Fibroblast of upper back skin (primary cell): ENCODE results near the gene C14orf180.

Experiments
- DNase-seq: peaks from one replicate; pipeline ENCODE4 v3.0.0-alpha.2; 2013

Gene C14orf180

GRCh38 chr14:104579507-104579906 is at the start of gene C14orf180:
C14orf180 (plus strand) TSS chr14:104579764; CDS start chr14:104586431, 6,667 bp downstream.
- no peak for DNase-seq

- no peak for DNase-seq
Observed at GRCh38 chr14:104530646-104531045, 48.9 kb upstream of the C14orf180 start.

GRCh38 chr14:104531421-104532190 is 48.0 kb upstream of the C14orf180 start:
- DNase-seq, result no peak

- no peak for DNase-seq
Observed at GRCh38 chr14:104532191-104532555, 47.4 kb upstream of the C14orf180 start.

GRCh38 chr14:104534036-104534435 is 45.5 kb upstream of the C14orf180 start:
- no peak for DNase-seq

DNA sequence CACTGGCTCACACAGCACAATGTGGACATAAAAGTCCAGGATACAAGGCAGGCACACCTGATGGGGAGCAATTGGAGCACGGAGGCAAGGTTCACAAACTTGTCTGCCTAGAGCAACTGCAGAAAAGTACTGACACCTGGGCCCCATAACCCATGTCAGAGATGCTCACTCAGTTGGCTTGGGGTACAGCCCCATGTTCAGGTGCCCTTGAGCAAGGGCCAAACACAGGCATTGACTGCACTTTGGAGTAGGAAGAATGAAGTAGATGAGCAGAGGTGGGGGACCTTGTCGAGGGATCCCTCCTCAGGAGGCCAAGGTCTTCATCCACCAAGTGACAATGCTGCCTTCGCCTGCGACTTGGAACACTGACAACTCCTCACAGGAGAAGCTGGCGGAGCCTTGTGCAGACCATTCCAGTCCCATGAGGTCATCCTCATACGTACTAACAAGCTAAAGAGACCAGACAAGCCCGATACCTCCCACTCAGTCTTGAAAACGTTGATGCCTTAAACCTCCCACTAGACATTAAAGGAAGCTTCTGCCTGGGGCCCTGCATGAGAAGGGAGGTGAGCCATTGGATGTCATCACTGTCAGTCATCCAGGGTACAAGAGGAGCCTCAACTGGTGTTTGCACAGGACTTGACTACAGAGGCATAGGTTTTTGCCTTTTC is 42.5 kb upstream of the C14orf180 start:
- DNase-seq, result peak; percentile 38

DNA sequence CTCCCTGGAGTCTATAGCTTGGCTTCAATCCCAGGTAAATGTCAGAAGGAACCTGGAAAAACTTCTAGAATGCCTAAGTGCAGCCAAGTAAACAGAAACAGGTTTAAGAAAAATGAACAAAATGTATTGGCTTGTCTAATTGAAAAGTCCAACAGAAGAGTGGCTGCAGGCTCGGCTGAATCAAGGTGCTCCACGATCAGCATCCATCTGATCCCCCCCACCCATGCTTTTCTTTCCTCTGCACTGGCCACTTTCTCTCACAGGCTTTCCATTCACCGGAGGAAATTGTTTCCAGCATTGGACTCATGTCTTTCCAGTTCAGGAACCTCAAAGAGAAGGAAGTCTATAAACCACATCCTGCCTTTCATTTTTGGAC is 42.0 kb upstream of the C14orf180 start:
- DNase-seq, result no peak

DNA sequence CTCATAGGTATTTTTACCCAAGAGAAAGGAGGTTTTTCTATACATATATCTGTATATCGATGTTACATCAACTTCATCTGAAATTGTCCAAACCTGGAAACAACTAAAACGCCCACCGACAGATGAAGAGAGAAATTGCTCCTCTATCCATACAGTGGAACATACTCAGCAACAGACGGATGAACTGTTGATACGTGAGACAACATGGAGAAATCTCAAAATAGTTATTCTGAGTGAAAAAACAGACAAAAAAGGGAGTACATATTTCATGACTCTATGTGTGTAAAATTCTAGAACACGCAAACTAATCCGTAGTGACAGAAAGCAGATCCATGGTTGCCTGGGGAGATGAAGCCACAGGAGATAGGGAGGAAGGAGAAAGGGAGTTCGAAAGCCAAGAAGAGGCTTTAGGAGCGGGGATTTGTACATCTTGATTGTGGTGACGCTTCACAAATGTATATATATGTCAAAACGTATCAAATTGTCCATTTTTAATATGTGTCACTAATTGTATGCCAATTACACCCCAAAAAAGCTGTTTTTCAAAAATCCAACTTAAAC is 37.6 kb upstream of the C14orf180 start:
- no peak for DNase-seq

GRCh38 chr14:104542871-104543830 is 36.4 kb upstream of the C14orf180 start:
- no peak for DNase-seq

DNA sequence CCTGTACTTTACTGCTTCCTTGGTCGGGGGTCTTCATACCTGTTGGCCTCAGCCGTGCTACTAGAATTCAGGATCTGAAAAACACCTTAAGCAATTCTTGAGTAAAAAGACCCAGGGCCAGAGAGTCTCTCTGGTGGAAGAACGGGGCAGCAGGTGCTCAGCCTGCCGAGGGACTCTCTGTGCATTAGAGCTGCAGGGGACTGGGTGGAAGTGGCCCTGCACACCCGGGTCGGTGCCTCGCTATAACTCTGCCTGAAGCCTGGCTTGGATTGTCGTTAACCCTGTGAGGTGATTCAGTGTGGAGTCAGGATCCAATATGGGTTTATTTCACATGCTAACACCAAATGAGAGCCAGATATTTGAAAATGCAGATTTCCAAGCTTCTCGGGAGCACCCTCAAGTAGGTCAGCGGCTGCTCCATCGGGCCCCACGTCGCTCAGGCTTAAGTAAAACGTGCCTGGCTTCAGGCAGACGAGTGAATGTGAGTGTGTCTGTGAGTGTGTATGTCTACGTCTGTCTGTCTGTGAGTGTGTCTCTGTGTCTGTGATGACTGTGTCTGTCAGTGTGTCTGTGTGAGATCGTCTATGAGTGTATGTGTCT is 35.1 kb upstream of the C14orf180 start:
- no peak for DNase-seq

GRCh38 chr14:104545151-104545941 is 34.2 kb upstream of the C14orf180 start:
- no peak for DNase-seq

DNA sequence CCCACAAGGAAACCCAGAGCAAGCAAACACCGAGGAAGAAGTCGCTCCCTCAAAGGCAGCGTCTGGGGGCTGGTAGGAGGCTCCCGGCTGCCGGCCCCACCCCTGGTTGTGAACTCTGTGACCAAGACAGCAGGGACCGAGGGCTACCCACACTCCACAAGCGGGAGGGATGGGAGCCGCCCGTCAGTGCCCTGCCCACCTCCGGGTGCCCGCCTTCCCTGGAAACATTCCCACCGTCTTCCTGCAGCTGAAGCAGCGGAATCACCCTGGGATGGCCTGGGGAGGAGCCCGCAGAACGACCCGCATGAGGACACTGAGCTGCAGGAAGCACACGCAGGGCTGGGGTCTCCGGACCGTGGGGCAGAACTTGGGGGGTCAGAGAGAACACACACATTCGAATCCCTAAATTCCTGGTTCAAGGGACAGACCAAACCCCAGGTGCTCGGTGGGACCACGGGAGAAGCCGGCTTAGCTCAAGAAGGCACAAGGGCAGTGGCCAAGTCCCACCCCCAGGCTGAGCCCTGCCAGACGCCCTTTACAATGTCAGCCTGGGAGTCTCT is 33.5 kb upstream of the C14orf180 start:
- no peak for DNase-seq

DNA sequence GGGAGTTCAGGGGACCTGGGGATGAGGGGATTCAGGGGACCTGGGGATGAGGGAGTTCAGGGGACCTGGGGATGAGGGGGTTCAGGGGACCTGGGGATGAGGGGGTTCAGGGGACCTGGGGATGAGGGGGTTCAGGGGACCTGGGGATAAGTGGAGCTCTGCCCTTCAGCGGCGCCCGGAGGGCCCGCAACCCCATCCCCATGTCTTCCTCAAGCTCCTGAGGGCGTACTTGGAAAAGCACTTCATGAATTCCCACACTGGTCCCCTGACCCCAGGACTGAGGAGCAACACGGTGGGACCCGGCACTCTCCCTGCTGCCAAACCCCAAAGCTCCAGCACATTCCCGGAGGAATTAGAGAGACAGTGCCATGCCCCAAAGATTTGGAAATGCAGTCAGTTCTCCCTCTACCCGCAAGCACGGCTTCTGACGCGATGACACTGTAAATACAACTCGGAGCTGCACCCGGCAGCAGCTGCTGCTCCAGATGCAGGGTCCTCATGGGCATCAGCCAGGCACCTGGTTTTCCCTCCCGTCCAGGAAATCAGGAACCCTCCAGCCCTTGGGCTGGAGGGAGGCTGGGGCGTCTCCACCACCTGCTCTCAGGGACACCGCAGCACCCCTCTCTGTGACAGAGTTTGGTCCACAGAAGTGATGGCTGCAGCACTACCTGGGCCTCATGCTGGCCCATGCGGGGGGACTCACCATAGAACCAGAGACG is 32.8 kb upstream of the C14orf180 start:
- DNase-seq, result no peak

GRCh38 chr14:104547310-104547997 is 32.1 kb upstream of the C14orf180 start:
- DNase-seq, result no peak

DNA sequence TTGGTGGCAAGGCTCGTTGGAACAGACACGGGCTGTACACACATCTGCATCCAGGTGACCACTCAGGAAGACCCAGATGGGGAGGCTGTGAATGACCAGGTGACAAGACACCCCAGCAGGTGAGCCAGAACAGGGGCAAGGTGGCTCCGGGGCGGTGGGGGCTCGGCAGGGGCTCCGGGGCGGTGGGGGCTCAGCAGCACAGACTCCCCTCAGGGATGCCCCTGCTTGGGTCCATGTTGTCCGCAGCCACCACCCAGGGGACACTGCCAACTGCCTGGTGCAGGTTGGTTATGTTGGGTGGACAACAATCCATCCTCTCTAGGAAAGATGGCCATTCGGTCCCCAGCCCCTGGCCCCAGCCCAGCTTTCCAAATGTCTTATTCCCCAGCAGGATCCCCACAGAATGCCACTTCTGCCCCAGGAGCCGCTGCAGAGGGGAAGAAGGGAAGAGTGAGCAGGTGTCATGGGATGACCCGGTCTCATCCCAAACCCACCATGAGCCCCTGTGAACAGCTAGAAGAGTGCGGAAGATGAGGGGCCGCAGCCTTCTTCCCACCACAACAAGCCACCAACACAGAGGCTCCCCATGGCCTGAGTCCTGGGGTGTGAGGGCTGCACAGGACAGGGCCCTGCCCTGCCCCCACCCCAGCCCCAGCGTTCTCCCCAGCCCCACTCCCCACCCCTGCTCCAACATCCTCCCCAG is 31.4 kb upstream of the C14orf180 start:
- DNase-seq, result no peak

DNA sequence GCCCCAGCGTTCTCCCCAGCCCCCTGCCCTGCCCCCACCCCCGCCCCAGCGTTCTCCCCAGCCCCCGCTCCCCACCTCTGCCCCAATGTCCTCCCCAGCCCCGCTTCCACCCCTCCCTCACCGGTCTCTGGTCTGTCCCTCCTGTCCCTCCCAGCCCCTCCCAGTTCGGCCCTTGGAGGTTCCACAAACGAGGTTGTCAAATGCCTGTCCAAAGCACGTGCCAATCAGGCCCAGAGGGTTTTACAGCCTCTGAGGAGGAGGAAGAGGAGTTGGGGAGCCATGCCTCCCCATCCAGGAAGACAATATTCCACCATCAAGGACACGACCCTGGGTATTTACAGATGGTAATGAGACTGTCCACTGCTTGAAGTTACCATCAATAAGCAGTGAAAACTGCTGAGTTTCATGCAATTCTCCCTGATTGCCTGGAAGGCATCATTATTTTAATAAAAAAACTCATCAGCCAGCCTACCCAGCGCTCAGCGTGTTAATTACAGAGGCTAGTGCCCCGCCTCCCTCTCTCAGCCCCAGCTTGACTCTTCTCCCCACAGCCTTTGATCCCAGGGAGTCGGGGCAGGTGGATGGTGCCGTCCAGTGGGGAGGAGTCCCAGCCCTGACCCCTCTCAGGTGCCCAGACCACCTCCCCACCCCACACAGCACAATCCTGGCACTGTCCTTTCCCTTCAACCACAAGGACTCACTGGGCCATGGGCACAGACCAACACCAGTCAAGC is 30.6 kb upstream of the C14orf180 start:
- DNase-seq, result no peak

DNA sequence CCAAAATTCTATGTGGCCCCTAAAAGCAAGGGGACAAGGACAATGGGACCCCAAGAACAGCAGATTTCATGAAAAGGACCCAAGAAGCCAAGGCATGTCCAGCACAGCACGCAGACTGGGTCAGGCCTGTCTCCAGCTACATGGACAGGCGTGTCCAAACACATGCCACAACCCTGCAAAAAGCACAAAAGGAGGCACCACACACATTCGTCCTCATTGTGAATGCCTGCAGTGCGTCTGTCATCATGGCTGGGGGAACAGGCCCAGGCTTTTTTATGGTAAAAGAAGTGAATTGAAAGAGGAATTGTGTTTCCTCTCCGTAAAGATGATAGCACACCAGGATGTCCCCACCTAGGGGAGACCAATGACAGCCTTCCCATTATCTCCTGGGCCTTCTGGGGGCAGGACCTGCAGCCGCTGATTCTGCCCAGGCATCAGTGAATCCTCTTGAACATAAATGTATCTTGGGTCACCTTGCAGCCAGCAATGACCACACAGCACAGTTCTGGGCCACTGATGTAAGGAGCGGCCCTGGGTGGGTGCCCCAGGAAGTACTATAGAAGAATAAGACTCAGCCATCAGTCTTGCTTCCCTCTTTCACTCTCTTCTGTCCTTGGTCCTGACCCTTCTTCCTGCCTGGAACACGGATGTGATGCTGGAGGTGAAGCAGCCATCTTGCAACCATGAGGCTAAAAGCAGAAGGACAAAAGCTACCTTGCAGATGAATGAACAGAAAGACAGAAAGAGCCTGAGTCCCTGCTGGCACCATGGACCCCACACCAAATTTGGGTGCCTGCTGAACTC is 29.8 kb upstream of the C14orf180 start:
- no peak for DNase-seq

- no peak for DNase-seq
Observed at GRCh38 chr14:104550340-104550860, 29.2 kb upstream of the C14orf180 start.
